ENCODE data around the gene IQCM.

IQCM gene

DNA sequence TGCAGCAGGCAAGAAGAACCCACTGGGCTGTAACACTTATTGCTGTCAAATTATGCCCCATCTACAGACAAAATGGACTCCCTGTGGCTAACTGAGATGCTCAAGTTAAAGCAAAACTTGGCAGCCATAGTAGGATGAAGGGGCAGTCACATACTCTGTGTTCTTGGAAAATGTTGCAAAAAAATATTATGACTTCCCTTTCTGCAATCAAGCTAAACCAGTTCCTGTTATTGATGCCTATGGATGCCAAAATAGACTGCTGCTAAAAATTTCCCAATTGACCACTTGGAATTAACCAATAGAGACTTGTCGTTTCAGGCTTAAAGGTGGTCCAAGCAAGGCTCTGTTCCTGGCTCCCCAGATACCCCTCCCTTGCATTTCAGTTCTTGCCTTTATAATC lies 49.5 kb downstream of the IQCM start:
- no peak for FAIRE-seq
- no peak for TF ChIP-seq POLR2A (IDR thresholded peaks at IDR 0.05; ENCODE audit: low read depth, low read length)
- TF ChIP-seq POLR2AphosphoS5 (IDR thresholded peaks at IDR 0.05; ENCODE audit: low read depth, low read length), result no peak
- no peak for TF ChIP-seq TAF1 (IDR thresholded peaks at IDR 0.05; ENCODE audit: borderline replicate concordance, low read depth, low read length)
- DNase-seq (ENCODE audit: insufficient read length), result no peak

DNA sequence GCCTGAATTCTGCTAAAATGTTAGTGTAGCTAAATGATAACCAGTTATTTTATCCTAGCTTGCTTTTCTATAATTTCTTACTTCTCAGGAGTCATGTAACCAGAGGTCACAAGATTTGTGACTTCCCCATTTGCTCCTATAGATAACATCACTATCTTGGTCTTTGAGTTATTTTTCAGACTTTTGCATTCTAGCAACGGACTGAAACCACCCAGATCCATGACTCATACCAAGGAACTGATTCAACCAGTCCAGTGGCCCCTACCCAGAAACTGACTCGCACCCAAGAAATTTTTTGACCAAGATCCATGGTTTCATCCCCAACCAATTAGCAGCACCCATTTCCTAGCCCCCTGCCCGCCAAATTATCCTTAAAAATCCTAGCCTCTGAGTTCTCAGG lies 50.0 kb downstream of the IQCM start:
- no peak for FAIRE-seq
- TF ChIP-seq POLR2AphosphoS5 (IDR thresholded peaks at IDR 0.05; ENCODE audit: low read depth, low read length) (no peak), POLR2A (IDR thresholded peaks at IDR 0.05; ENCODE audit: low read depth, low read length) (no peak), TAF1 (IDR thresholded peaks at IDR 0.05; ENCODE audit: borderline replicate concordance, low read depth, low read length) (no peak)
- no peak for DNase-seq (ENCODE audit: insufficient read length)

DNA sequence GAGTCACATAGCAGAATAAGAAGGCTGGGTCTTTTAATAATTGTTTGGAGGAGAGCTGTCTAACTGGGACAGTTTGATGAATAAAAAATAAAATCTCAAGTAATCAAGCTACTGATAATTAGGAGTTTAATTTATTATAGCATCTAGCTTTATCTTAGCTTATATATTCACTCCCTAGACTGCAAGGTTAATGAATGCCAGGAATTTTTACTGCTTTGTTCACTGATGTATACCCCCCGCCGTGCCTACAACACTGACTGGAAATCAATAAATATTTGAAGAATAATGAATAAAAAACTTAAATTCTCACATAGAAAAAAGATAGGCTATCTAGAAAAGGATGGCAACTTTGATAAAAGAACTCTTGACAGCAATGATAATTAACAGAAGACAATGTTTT lies 59.7 kb downstream of the IQCM start:
- TF ChIP-seq POLR2AphosphoS5 (IDR thresholded peaks at IDR 0.05; ENCODE audit: low read depth, low read length) (no peak), POLR2A (IDR thresholded peaks at IDR 0.05; ENCODE audit: low read depth, low read length) (no peak), TAF1 (IDR thresholded peaks at IDR 0.05; ENCODE audit: borderline replicate concordance, low read depth, low read length) (no peak)
- no peak for FAIRE-seq
- DNase-seq (ENCODE audit: insufficient read length), result no peak

DNA sequence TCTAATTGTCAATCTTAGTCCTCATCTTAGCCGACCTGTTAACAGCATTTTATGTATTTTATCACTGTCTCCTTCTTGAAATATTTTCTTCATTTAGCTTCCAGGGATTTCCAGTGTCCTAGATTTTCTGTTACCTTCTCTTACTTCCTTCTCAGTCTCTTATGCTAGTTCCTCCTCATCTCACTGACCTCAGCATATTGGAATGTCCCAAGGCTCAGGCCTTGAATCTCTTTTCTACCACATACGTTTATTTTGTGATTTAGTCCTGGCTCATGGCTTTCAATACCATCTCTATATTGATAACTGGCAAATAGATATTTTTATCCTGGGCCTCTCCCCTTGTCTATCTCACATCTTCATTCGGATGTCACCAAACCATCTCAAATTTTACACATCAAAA lies 61.1 kb downstream of the IQCM start:
- FAIRE-seq (no peak), DNase-seq (ENCODE audit: insufficient read length) (no peak)
- TF ChIP-seq POLR2AphosphoS5 (IDR thresholded peaks at IDR 0.05; ENCODE audit: low read depth, low read length) (no peak), TAF1 (IDR thresholded peaks at IDR 0.05; ENCODE audit: borderline replicate concordance, low read depth, low read length) (no peak), POLR2A (IDR thresholded peaks at IDR 0.05; ENCODE audit: low read depth, low read length) (no peak)

DNA sequence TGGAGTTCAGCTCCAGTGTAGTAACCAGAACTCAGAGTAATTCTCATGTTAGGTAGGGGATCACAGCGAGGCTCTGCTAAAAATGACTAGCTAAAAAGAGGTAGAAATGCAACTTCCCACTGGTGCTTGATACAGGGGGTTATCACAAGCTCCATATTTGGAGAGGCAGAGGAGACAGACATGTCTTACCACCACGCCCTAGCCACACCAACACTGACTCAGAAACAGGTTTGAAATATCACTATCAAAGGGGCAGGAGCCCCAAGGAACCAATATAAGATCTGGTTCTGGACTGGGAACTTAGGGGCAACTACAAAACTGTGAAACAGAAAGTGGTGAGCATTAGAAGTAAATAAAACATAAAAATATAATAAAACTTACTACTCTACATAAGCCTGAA lies 62.9 kb downstream of the IQCM start:
- no peak for TF ChIP-seq POLR2AphosphoS5 (IDR thresholded peaks at IDR 0.05; ENCODE audit: low read depth, low read length)
- no peak for TF ChIP-seq TAF1 (IDR thresholded peaks at IDR 0.05; ENCODE audit: borderline replicate concordance, low read depth, low read length)
- TF ChIP-seq POLR2A (IDR thresholded peaks at IDR 0.05; ENCODE audit: low read depth, low read length), result no peak
- FAIRE-seq (no peak), DNase-seq (ENCODE audit: insufficient read length) (no peak)

DNA sequence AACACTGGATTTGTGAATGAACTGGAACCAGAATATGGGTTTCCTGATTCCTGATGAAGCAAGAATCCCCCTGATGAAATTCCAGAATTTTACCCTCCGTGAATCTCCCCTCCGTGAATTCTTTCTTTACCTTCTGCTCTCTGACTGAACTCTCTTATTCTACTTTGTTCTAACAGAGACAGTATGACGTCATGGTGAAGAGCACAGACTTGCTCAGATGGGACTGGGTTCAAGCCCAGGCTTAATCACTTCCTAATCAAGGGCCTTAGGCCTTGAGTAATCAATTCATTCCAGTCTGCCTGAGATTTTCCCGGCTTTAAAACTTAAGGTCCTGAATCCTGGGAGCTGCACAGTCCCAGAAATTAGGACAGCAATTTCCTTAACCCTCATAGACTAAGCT lies 64.5 kb downstream of the IQCM start:
- no peak for DNase-seq (ENCODE audit: insufficient read length)
- FAIRE-seq, result no peak

DNA sequence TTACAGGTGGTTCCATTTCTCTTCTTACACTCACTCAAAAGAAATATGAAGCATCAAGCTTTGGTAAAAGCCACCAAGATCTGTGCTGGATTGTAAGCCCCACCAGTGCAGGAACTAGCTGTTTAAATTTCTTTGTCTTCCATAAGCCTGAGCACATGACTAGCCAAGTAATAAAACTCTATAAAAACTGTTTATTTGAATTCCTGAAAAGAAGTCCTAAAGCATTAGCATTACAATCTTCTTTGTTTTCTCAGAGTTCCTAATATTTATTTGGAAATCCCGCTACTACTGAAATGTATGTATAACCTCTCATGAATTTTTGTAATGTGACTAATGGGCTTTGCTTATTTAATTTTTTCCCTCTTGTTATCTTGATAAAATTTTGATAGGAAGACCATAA lies 65.9 kb downstream of the IQCM start:
- no peak for FAIRE-seq
- no peak for DNase-seq (ENCODE audit: insufficient read length)
- TF ChIP-seq POLR2AphosphoS5 (IDR thresholded peaks at IDR 0.05; ENCODE audit: low read depth, low read length), result no peak
- TF ChIP-seq TAF1 (IDR thresholded peaks at IDR 0.05; ENCODE audit: borderline replicate concordance, low read depth, low read length), result no peak
- no peak for TF ChIP-seq POLR2A (IDR thresholded peaks at IDR 0.05; ENCODE audit: low read depth, low read length)

More for the DNA sequence above, 64.5 kb downstream of the IQCM start:
- TF ChIP-seq TAF1 (IDR thresholded peaks at IDR 0.05; ENCODE audit: borderline replicate concordance, low read depth, low read length), result no peak
- no peak for TF ChIP-seq POLR2AphosphoS5 (IDR thresholded peaks at IDR 0.05; ENCODE audit: low read depth, low read length)
- no peak for TF ChIP-seq POLR2A (IDR thresholded peaks at IDR 0.05; ENCODE audit: low read depth, low read length)

DNA sequence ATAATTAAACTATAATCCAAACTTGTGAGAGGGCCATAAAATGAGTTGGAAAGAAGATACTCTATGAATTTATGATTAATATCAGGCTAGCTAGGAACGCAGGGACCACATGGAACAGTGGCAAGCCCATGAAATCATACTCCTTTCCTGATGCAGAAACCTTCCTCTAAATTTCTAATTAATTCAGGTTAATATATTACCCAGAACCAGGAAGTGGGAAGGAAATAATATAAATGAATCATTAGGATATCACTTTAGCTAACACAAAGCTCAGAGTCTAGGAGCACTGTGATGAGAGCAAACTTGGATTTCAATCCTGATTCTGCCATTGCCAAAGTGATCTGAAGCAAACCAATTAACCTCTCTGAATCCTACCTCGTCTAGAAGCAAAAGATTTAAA lies 68.0 kb downstream of the IQCM start:
- no peak for FAIRE-seq
- DNase-seq (ENCODE audit: insufficient read length), result no peak
- TF ChIP-seq POLR2A (IDR thresholded peaks at IDR 0.05; ENCODE audit: low read depth, low read length), result no peak
- no peak for TF ChIP-seq TAF1 (IDR thresholded peaks at IDR 0.05; ENCODE audit: borderline replicate concordance, low read depth, low read length)
- no peak for TF ChIP-seq POLR2AphosphoS5 (IDR thresholded peaks at IDR 0.05; ENCODE audit: low read depth, low read length)

DNA sequence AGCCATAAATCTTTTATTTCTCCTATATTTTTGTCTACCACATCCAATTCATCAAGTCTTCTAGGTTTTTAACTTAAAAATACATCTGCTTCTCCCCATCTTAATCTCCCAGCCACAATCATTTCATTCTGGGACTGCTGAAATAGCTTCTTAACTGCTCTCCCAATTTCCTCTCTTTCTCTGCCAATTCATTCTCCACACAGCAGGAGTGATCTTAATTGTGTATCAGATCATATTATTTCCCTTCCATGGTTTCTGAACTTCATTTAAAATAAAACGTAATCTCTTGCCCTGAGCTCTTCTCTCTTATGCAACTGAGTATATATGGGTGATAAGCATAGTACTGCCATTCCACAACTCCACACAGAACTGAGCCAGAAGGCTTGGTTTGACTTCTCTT lies 69.4 kb downstream of the IQCM start:
- TF ChIP-seq TAF1 (IDR thresholded peaks at IDR 0.05; ENCODE audit: borderline replicate concordance, low read depth, low read length) (no peak), POLR2A (IDR thresholded peaks at IDR 0.05; ENCODE audit: low read depth, low read length) (no peak), POLR2AphosphoS5 (IDR thresholded peaks at IDR 0.05; ENCODE audit: low read depth, low read length) (no peak)
- no peak for DNase-seq (ENCODE audit: insufficient read length)
- no peak for FAIRE-seq

DNA sequence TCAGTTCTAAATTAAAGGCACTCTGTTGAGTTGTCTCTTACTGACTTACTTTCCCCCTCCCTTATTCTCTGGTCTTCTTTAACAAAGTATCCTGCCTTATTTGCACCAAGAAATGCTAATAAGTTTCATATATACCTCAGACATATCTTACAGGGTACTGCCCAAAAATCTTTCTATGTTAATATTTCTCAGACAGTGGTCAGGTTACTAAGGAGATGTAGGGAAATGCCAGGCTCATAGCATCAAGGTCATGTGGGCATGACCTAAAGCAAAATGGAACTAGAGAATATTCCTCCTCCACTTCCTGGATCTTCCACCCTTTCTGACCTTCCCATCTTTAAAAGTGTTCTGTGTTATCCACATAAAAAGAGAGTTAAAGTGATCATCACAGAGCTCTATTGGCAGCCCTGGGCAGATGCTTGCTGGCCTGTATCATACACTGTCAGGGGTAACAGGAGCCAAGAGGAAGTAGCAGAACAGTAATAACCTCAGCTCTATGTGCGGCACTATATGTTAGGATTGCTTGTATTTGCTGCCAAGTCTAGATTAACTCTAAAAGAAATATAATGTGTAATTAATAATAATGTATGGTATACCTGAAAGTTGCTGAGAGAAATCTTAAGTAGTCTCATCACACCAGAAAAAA lies 74.3 kb downstream of the IQCM start:
- TF ChIP-seq POLR2AphosphoS5 (IDR thresholded peaks at IDR 0.05; ENCODE audit: low read depth, low read length) (no peak), TAF1 (IDR thresholded peaks at IDR 0.05; ENCODE audit: borderline replicate concordance, low read depth, low read length) (no peak), POLR2A (IDR thresholded peaks at IDR 0.05; ENCODE audit: low read depth, low read length) (no peak)
- FAIRE-seq, result no peak
- no peak for DNase-seq (ENCODE audit: insufficient read length)

DNA sequence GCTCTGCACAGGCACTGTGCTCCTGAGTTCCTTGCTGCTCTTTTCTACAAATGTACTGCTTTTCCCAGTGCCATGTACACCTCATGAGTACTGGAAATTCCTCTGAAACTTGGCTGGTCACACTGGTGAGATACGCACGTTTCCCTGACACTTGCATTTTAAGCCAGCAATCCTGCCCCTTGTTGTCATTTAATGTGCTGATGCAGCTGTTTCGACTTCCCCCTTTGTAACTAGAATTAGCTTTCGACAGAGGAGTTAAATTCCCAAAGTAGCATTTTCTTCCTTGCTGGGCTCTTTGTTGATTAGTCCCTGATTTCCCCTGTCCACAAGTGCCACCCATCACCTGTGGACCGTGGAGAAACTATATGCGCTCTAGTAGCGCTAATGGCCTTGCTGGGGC lies 77.5 kb downstream of the IQCM start:
- TF ChIP-seq TAF1 (IDR thresholded peaks at IDR 0.05; ENCODE audit: borderline replicate concordance, low read depth, low read length) (no peak), POLR2AphosphoS5 (IDR thresholded peaks at IDR 0.05; ENCODE audit: low read depth, low read length) (no peak), POLR2A (IDR thresholded peaks at IDR 0.05; ENCODE audit: low read depth, low read length) (no peak)
- FAIRE-seq, result no peak
- DNase-seq (ENCODE audit: insufficient read length), result no peak

DNA sequence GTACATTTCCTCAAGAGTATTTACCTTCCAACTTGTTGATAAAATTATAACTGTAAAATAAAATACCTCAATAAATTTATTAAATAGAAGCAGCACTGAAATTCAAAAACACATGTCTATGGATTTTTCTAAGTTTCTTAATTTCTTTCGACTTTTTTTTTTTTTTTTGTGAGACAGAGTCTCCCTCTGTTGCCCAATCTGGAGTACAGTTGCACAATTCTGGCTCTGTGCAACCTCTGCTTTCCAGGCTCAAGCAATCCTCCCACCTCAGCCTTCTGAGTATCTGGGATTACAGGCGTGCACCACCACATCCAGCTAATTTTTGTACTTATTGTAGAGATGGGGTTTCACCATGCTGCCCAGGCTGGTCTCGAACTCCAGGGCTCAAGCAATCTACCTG lies 79.8 kb downstream of the IQCM start:
- FAIRE-seq (no peak), DNase-seq (ENCODE audit: insufficient read length) (no peak)
- TF ChIP-seq TAF1 (IDR thresholded peaks at IDR 0.05; ENCODE audit: borderline replicate concordance, low read depth, low read length) (no peak), POLR2AphosphoS5 (IDR thresholded peaks at IDR 0.05; ENCODE audit: low read depth, low read length) (no peak)
